Endodermal cell (in vitro differentiated cells): ENCODE measurements around the gene SLC35F1. TPM values are rescaled to one million over a fixed set of nuclear protein-coding genes. Genes with fewer than 3 reads are reported as not detected.

Experiments used
- DNase-seq: peaks from one replicate; pipeline ENCODE4 v3.0.0-alpha.2; 2017
- H3K27ac ChIP-seq: 2 replicates; pipeline ENCODE4 v1.5.1; 2013; ENCODE audit warnings: mild to moderate bottlenecking, low read depth, low read length, moderate library complexity
- H3K27me3 ChIP-seq: 2 replicates; pipeline ENCODE4 v1.6.1; 2013; ENCODE audit warnings: mild to moderate bottlenecking, low read length, moderate library complexity; ENCODE audit not compliant: insufficient read depth, control insufficient read depth, poor library complexity, severe bottlenecking
- H3K36me3 ChIP-seq: 2 replicates; pipeline ENCODE4 v1.7.0; 2013; ENCODE audit warnings: mild to moderate bottlenecking, low read length, moderate library complexity; ENCODE audit not compliant: control insufficient read depth, insufficient read depth
- H3K4me1 ChIP-seq: one replicate; pipeline ENCODE4 v1.7.0; 2013; ENCODE audit warnings: low read length; ENCODE audit not compliant: control insufficient read depth, insufficient read depth
- H3K4me3 ChIP-seq: 2 replicates; pipeline ENCODE4 v1.5.1; 2013; ENCODE audit warnings: mild to moderate bottlenecking, low read length, moderate library complexity
- H3K9ac ChIP-seq: 2 replicates; pipeline ENCODE4 v1.6.1; 2013; ENCODE audit warnings: mild to moderate bottlenecking, low read length, moderate library complexity; ENCODE audit not compliant: poor library complexity, severe bottlenecking; ENCODE audit errors: extremely low read depth
- H3K9me3 ChIP-seq: 2 replicates; pipeline ENCODE4 v1.6.1; 2013; ENCODE audit warnings: mild to moderate bottlenecking, low read length, moderate library complexity; ENCODE audit not compliant: control insufficient read depth
- H3K27ac Mint-ChIP-seq: 2 replicates; pipeline ENCODE4 v1.8.0; 2020; ENCODE audit warnings: mixed read lengths
- H3K27me3 Mint-ChIP-seq: 2 replicates; pipeline ENCODE4 v1.8.0; 2021; ENCODE audit warnings: mild to moderate bottlenecking, mixed read lengths; ENCODE audit not compliant: insufficient read depth
- H3K36me3 Mint-ChIP-seq: 2 replicates; pipeline ENCODE4 v1.8.0; 2020; ENCODE audit warnings: low read depth, mixed read lengths
- H3K4me1 Mint-ChIP-seq: 2 replicates; pipeline ENCODE4 v1.8.0; 2020; ENCODE audit warnings: mixed read lengths
- H3K4me3 Mint-ChIP-seq: 2 replicates; pipeline ENCODE4 v1.8.0; 2020; ENCODE audit warnings: mild to moderate bottlenecking, moderate library complexity, mixed read lengths
- H3K9me3 Mint-ChIP-seq: 2 replicates; pipeline ENCODE4 v1.8.0; 2020; ENCODE audit warnings: mild to moderate bottlenecking, mixed read lengths
- CTCF ChIP-seq: fragments of 200-600 bp; sonication (generic); conservative IDR thresholded peaks from 2 replicates; pipeline ENCODE4 v1.5.0; 2021; ENCODE audit warnings: antibody characterized with exemption, mild to moderate bottlenecking
- WGBS, 2 experiments: methylation state at CpG; one replicate each; pipeline versions ENCODE4 v1.1.5 to v1.1.7; 2013; ENCODE audit warnings: missing lambda C conversion rate in 2 of 2, mixed read lengths in 1 of 2; ENCODE audit not compliant: insufficient coverage in 1 of 2, insufficient read length in 1 of 2; 5-methylcytosine and 5-hydroxymethylcytosine counted together
- total RNA-seq, 2 donors: library from RNA; stranded (reverse); fragmentation: NEBNext Ultra II Directional in 1 of 2; extraction: Animal tissue kit (Norgen Biotek cat#: 25700) in 1 of 2; gene quantifications; 2 replicates in 1 of 2; 3 replicates in 1 of 2; pipeline ENCODE4 v1.2.1, GENCODE V29; 2021

The SLC35F1 gene
- total RNA-seq, 2 donors from 2014 or later, result 6.7 to 12.8 TPM

GRCh38 chr6:117911150-117911549, 4.1 kb downstream of the SLC35F1 start:
- H3K4me3 ChIP-seq, result no peak overlapping the region
- peaks cover 16% of the 10 kb centered on the region for H3K27me3 ChIP-seq
- no peak overlapping the region for H3K4me3 Mint-ChIP-seq
- no peak overlapping the region for H3K9ac ChIP-seq
- DNase-seq, result no peak
- H3K27me3 Mint-ChIP-seq, result peaks cover 25% of the 10 kb centered on the region
- no peak for TF ChIP-seq CTCF
- no peak overlapping the region for H3K27ac Mint-ChIP-seq
- no peak overlapping the region for H3K27ac ChIP-seq
- H3K4me1 ChIP-seq, result no peaks in the 10 kb centered on the region
- H3K9me3 ChIP-seq, result no peaks in the 10 kb centered on the region
- no peaks in the 10 kb centered on the region for H3K36me3 Mint-ChIP-seq
- H3K36me3 ChIP-seq, result no peaks in the 10 kb centered on the region
- WGBS, 2 experiments, result no CpG with 5 or more reads among the region's 1 CpG
- no peaks in the 10 kb centered on the region for H3K9me3 Mint-ChIP-seq
- peaks cover 9% of the 10 kb centered on the region for H3K4me1 Mint-ChIP-seq

- H3K27ac Mint-ChIP-seq, result no peak overlapping the region
- H3K36me3 Mint-ChIP-seq, result no peaks in the 10 kb centered on the region
- Histone ChIP-seq H3K27me3 (peaks cover 16% of the 10 kb centered on the region), H3K4me1 (no peaks in the 10 kb centered on the region), H3K9ac (no peak overlapping the region), H3K9me3 (no peaks in the 10 kb centered on the region), H3K4me3 (no peak overlapping the region), H3K36me3 (no peaks in the 10 kb centered on the region), H3K27ac (no peak overlapping the region)
- H3K27me3 Mint-ChIP-seq, result peaks cover 22% of the 10 kb centered on the region
- H3K9me3 Mint-ChIP-seq, result no peaks in the 10 kb centered on the region
- no peak for DNase-seq
- H3K4me3 Mint-ChIP-seq, result no peak overlapping the region
- 94% methylated on average over 1 of the region's 1 CpG; no CpG with 5 or more reads in 1 of the 2 experiments for WGBS, 2 experiments
- TF ChIP-seq CTCF, result no peak
- peaks cover 4% of the 10 kb centered on the region for H3K4me1 Mint-ChIP-seq
Measured at GRCh38 chr6:117911660-117912059, 4.6 kb downstream of the SLC35F1 start.

- TF ChIP-seq CTCF, result no peak
- H3K27me3 Mint-ChIP-seq, result peaks cover 4% of the 10 kb centered on the region
- Histone ChIP-seq H3K9me3 (no peaks in the 10 kb centered on the region), H3K9ac (no peak overlapping the region), H3K27ac (no peak overlapping the region), H3K36me3 (no peaks in the 10 kb centered on the region), H3K27me3 (peaks cover 7% of the 10 kb centered on the region), H3K4me3 (no peak overlapping the region), H3K4me1 (no peaks in the 10 kb centered on the region)
- WGBS, 2 experiments, result 83 to 100% methylated on average over 4 of the region's 4 CpGs
- no peaks in the 10 kb centered on the region for H3K9me3 Mint-ChIP-seq
- H3K4me1 Mint-ChIP-seq, result peaks cover 6% of the 10 kb centered on the region
- H3K36me3 Mint-ChIP-seq, result no peaks in the 10 kb centered on the region
- no peak for DNase-seq
- H3K27ac Mint-ChIP-seq, result no peak overlapping the region
- no peak overlapping the region for H3K4me3 Mint-ChIP-seq
Measured at GRCh38 chr6:117915846-117916245, 8.8 kb downstream of the SLC35F1 start.
